Vagina (tissue), 2 donors: ENCODE data around the gene TRIM52.

Experiments used
- POLR2A ChIP-seq, 2 donors: fragments of 450-650 bp; IDR thresholded peaks; one replicate each; pipeline ENCODE4 v1.6.1; 2017; ENCODE audit warnings: antibody characterized with exemption in 2 of 2, mild to moderate bottlenecking in 2 of 2, moderate library complexity in 2 of 2
- POLR2AphosphoS5 ChIP-seq, 2 donors: sonication (generic); formaldehyde crosslinking; IDR thresholded peaks; one replicate each; pipeline ENCODE4 v1.9.0; 2017; ENCODE audit warnings: antibody characterized with exemption in 2 of 2, mild to moderate bottlenecking in 2 of 2, low read depth in 1 of 2; ENCODE audit not compliant: insufficient read depth in 1 of 2
- TF ChIP-seq, protein P1 (sequence below), 3 experiments: fragments of 450-650 bp in 2 of 3; fragments of 200-600 bp in 1 of 3; sonication (generic) in 1 of 3; IDR thresholded peaks; one replicate each; pipeline ENCODE4 v1.5.1; 2017 to 2019; ENCODE audit warnings: antibody characterized with exemption in 3 of 3, mild to moderate bottlenecking in 2 of 3, moderate library complexity in 2 of 3

DNA sequence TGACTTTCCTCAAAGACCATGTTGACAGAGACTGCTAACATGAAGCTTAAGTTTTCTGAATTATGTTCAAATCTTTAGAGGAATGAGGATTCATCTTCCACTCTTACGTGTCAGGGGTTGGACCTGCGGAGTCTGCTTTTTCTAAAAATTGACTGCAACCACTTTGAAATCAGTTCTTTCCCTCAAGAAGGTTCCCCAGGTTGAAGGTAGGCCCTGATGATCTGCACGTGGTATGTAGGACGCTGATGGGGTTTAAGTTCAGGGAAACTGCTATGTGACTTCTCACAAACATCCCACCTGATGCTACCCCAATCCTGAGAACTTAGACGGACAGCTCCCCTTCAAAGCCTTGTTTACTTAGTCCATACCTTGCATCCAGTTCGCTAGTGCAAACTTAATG is 24.5 kb downstream of the TRIM52 start:
- TF ChIP-seq, protein P1, sequence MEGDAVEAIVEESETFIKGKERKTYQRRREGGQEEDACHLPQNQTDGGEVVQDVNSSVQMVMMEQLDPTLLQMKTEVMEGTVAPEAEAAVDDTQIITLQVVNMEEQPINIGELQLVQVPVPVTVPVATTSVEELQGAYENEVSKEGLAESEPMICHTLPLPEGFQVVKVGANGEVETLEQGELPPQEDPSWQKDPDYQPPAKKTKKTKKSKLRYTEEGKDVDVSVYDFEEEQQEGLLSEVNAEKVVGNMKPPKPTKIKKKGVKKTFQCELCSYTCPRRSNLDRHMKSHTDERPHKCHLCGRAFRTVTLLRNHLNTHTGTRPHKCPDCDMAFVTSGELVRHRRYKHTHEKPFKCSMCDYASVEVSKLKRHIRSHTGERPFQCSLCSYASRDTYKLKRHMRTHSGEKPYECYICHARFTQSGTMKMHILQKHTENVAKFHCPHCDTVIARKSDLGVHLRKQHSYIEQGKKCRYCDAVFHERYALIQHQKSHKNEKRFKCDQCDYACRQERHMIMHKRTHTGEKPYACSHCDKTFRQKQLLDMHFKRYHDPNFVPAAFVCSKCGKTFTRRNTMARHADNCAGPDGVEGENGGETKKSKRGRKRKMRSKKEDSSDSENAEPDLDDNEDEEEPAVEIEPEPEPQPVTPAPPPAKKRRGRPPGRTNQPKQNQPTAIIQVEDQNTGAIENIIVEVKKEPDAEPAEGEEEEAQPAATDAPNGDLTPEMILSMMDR (IDR thresholded peaks at IDR 0.05) = no peak
- TF ChIP-seq POLR2A (IDR thresholded peaks at IDR 0.05) (no peak), POLR2AphosphoS5 (IDR thresholded peaks at IDR 0.05; ENCODE audit: insufficient read depth in 1 of 2, low read depth in 1 of 2) (no peak)
